ENCODE data around the gene DCPS. TPM values are rescaled to one million over a fixed set of nuclear protein-coding genes. Genes with fewer than 3 reads are reported as not detected.

The DCPS gene
- total RNA-seq, 1 experiment from 2014 or later = 48.3 TPM

- DNase-seq (ENCODE audit: low spot score) = no peak
- in situ Hi-C loops (cut with HindIII; ENCODE audit: low sequenced_read_pairs) = no loop called here
Observed at GRCh38 chr11:126318574-126319373, 14.9 kb downstream of the DCPS start.

GRCh38 chr11:126319374-126319740 is 15.5 kb downstream of the DCPS start:
- in situ Hi-C loops (cut with HindIII; ENCODE audit: low sequenced_read_pairs) = no loop called here
- no peak for DNase-seq (ENCODE audit: low spot score)

GRCh38 chr11:126322996-126323395 is 19.1 kb downstream of the DCPS start:
- in situ Hi-C loops (cut with HindIII; ENCODE audit: low sequenced_read_pairs) = no loop called here
- no peak for DNase-seq (ENCODE audit: low spot score)

- DNase-seq (ENCODE audit: low spot score) = no peak
- in situ Hi-C loops (cut with HindIII; ENCODE audit: low sequenced_read_pairs) = no loop called here
Observed at GRCh38 chr11:126327281-126328000, 23.6 kb downstream of the DCPS start.

- in situ Hi-C loops (cut with HindIII; ENCODE audit: low sequenced_read_pairs) = no loop called here
- no peak for DNase-seq (ENCODE audit: low spot score)
Observed at GRCh38 chr11:126328001-126328390, 24.1 kb downstream of the DCPS start.

GRCh38 chr11:126328444-126328843 is 24.6 kb downstream of the DCPS start:
- in situ Hi-C loops (cut with HindIII; ENCODE audit: low sequenced_read_pairs) = no loop called here

GRCh38 chr11:126328938-126329643 is 25.2 kb downstream of the DCPS start:
- DNase-seq (ENCODE audit: low spot score) = no peak
- in situ Hi-C loops (cut with HindIII; ENCODE audit: low sequenced_read_pairs) = no loop called here

More at GRCh38 chr11:126328444-126328843, 24.6 kb downstream of the DCPS start:
- DNase-seq (ENCODE audit: low spot score) = no peak

- in situ Hi-C loops (cut with HindIII; ENCODE audit: low sequenced_read_pairs) = no loop called here
- no peak for DNase-seq (ENCODE audit: low spot score)
Observed at GRCh38 chr11:126329644-126330211, 25.9 kb downstream of the DCPS start.

- in situ Hi-C loops (cut with HindIII; ENCODE audit: low sequenced_read_pairs) = no loop called here
- DNase-seq (ENCODE audit: low spot score) = no peak
Observed at GRCh38 chr11:126331286-126331685, 27.4 kb downstream of the DCPS start.

- no peak for DNase-seq (ENCODE audit: low spot score)
- in situ Hi-C loops (cut with HindIII; ENCODE audit: low sequenced_read_pairs) = no loop called here
Observed at GRCh38 chr11:126332221-126332711, 28.4 kb downstream of the DCPS start.

GRCh38 chr11:126333142-126333541 is 29.3 kb downstream of the DCPS start:
- in situ Hi-C loops (cut with HindIII; ENCODE audit: low sequenced_read_pairs) = no loop called here
- no peak for DNase-seq (ENCODE audit: low spot score)

GRCh38 chr11:126334659-126335462 is 31.0 kb downstream of the DCPS start:
- in situ Hi-C loops (cut with HindIII; ENCODE audit: low sequenced_read_pairs) = no loop called here
- DNase-seq (ENCODE audit: low spot score) = no peak

- no peak for DNase-seq (ENCODE audit: low spot score)
- in situ Hi-C loops (cut with HindIII; ENCODE audit: low sequenced_read_pairs) = no loop called here
Observed at GRCh38 chr11:126335463-126335760, 31.6 kb downstream of the DCPS start.

GRCh38 chr11:126336138-126336541 is 32.3 kb downstream of the DCPS start:
- in situ Hi-C loops (cut with HindIII; ENCODE audit: low sequenced_read_pairs) = no loop called here
- no peak for DNase-seq (ENCODE audit: low spot score)

GRCh38 chr11:126336671-126337101 is 32.8 kb downstream of the DCPS start:
- in situ Hi-C loops (cut with HindIII; ENCODE audit: low sequenced_read_pairs) = no loop called here
- DNase-seq (ENCODE audit: low spot score) = no peak

GRCh38 chr11:126337126-126337473 is 33.2 kb downstream of the DCPS start:
- DNase-seq (ENCODE audit: low spot score) = no peak
- in situ Hi-C loops (cut with HindIII; ENCODE audit: low sequenced_read_pairs) = no loop called here

- in situ Hi-C loops (cut with HindIII; ENCODE audit: low sequenced_read_pairs) = no loop called here
- no peak for DNase-seq (ENCODE audit: low spot score)
Observed at GRCh38 chr11:126337474-126338241, 33.8 kb downstream of the DCPS start.

- in situ Hi-C loops (cut with HindIII; ENCODE audit: low sequenced_read_pairs) = no loop called here
- no peak for DNase-seq (ENCODE audit: low spot score)
Observed at GRCh38 chr11:126338346-126339055, 34.6 kb downstream of the DCPS start.
